Ishikawa (cell line): Measurements from ENCODE around the gene FAM131C.

ENCODE experiments used
- EP300 ChIP-seq: IDR thresholded peaks from 2 replicates; pipeline ENCODE4 v1.6.1; 2012; ENCODE audit warnings: borderline replicate concordance
- YY1 ChIP-seq: IDR thresholded peaks from 2 replicates; pipeline ENCODE4 v1.6.1; 2012; ENCODE audit warnings: low read depth

- no peak for TF ChIP-seq YY1
- TF ChIP-seq EP300, result no peak
Measured at GRCh38 chr1:16099412-16099811, 26.0 kb upstream of the FAM131C start.
